ENCODE results near the gene TSPAN3.

The TSPAN3 gene

GRCh38 chr15:77032647-77033416, 38.1 kb downstream of the TSPAN3 start:
- no peak for DNase-seq (ENCODE audit: low read depth)
- TF ChIP-seq CTCF (IDR thresholded peaks at IDR 0.05; ENCODE audit: insufficient read depth, low read depth, low read length, missing control alignments), result no peak
- H3K4me3 ChIP-seq (ENCODE audit: low read depth, low read length), result no peak overlapping the region

- no peak overlapping the region for H3K4me3 ChIP-seq (ENCODE audit: low read depth, low read length)
- no peak for TF ChIP-seq CTCF (IDR thresholded peaks at IDR 0.05; ENCODE audit: insufficient read depth, low read depth, low read length, missing control alignments)
- DNase-seq (ENCODE audit: low read depth), result no peak
Observed at GRCh38 chr15:77032052-77032646, 38.8 kb downstream of the TSPAN3 start.

- peak; percentile 68 for DNase-seq (ENCODE audit: low read depth)
- no peak overlapping the region for H3K4me3 ChIP-seq (ENCODE audit: low read depth, low read length)
- peak; percentile 54 for TF ChIP-seq CTCF (IDR thresholded peaks at IDR 0.05; ENCODE audit: insufficient read depth, low read depth, low read length, missing control alignments)
Observed at GRCh38 chr15:77031376-77032050, 39.4 kb downstream of the TSPAN3 start.

GRCh38 chr15:77030928-77031375, 40.0 kb downstream of the TSPAN3 start:
- no peak for DNase-seq (ENCODE audit: low read depth)
- TF ChIP-seq CTCF (IDR thresholded peaks at IDR 0.05; ENCODE audit: insufficient read depth, low read depth, low read length, missing control alignments), result no peak
- H3K4me3 ChIP-seq (ENCODE audit: low read depth, low read length), result no peak overlapping the region

GRCh38 chr15:77030048-77030927, 40.6 kb downstream of the TSPAN3 start:
- no peak for TF ChIP-seq CTCF (IDR thresholded peaks at IDR 0.05; ENCODE audit: insufficient read depth, low read depth, low read length, missing control alignments)
- no peak for DNase-seq (ENCODE audit: low read depth)
- H3K4me3 ChIP-seq (ENCODE audit: low read depth, low read length), result no peak overlapping the region
